Measurements from ENCODE around the gene CDH13.

Gene CDH13

GRCh38 chr16:82649766-82650165 is 23.0 kb downstream of the CDH13 start:
- H3K4me3 ChIP-seq (ENCODE audit: low read depth, low read length): no peak overlapping the region
- no peak for DNase-seq (ENCODE audit: low read depth)
- no peak for TF ChIP-seq CTCF (IDR thresholded peaks at IDR 0.05; ENCODE audit: control insufficient read depth, extremely low read depth, insufficient read depth)

DNA sequence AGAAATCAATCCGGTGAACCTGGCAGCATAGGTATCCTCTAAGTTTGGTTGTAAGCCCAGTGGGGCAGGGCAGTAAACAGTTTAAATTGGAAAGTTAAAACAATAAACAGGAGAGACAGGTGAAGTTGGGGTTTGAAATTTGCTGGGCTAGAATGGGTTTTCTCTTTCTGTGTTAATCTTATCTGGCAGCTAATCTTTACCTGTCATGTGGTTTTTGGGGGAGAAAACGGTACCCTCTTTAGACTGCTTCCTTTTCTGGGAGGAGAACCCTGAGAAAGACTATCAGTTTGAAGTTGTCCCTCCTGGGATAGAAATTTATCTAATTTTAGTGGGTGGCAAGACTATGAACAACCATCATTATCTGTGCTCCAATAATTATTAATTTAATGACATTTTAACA is 24.0 kb downstream of the CDH13 start:
- DNase-seq (ENCODE audit: low read depth): no peak
- no peak for TF ChIP-seq CTCF (IDR thresholded peaks at IDR 0.05; ENCODE audit: control insufficient read depth, extremely low read depth, insufficient read depth)
- no peak overlapping the region for H3K4me3 ChIP-seq (ENCODE audit: low read depth, low read length)

GRCh38 chr16:82651921-82652601 is 25.3 kb downstream of the CDH13 start:
- H3K4me3 ChIP-seq (ENCODE audit: low read depth, low read length): no peak overlapping the region
- no peak for DNase-seq (ENCODE audit: low read depth)
- TF ChIP-seq CTCF (IDR thresholded peaks at IDR 0.05; ENCODE audit: control insufficient read depth, extremely low read depth, insufficient read depth): no peak

- TF ChIP-seq CTCF (IDR thresholded peaks at IDR 0.05; ENCODE audit: control insufficient read depth, extremely low read depth, insufficient read depth): no peak
- H3K4me3 ChIP-seq (ENCODE audit: low read depth, low read length): no peak overlapping the region
- DNase-seq (ENCODE audit: low read depth): no peak
Observed at GRCh38 chr16:82652826-82653225, 26.1 kb downstream of the CDH13 start.

DNA sequence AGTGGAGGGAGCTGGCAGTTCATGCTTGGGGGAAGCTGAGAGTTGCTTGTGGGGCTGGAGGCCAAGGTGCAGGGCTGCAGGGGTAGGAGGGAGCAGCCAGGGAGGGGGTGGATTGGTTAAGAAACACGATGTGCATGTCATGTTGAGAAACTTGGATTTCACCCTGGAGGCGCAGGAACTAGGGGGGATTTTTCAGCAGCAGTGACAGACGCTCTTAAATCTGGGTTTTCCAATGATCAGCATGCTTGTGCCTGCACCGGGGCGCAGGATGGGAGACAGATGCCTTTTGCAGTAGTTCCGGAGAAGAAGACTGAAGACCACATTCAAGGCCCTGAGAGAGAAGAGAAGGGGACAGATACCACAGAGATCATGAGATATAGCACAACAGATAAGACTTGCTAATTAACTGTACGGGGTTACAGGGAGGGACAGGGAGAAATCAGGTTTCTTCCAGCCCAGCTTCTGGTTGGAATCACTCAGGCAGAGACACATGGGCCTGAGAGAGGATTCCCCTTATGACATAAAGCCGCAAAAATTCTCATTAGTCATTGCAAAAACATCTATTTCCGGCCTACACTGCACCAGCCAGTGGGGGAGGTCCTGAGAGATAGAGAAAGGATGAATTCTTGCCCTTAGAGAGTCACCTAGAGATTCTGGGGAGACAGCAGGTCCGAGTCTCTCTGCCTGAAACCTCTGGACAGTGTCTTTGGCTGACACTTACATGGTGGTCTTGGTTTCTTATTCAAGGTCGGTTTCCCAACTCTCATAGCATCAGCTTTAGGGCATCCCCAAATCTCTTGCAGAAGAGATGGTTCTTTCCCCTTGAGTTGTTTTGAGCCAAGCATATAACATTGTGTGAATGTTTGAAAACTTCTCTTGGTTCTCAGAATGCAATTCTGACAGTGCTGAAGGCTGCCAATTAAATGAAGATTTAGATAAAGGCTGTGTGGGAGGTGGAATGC is 27.1 kb downstream of the CDH13 start:
- H3K4me3 ChIP-seq (ENCODE audit: low read depth, low read length): no peak overlapping the region
- no peak for TF ChIP-seq CTCF (IDR thresholded peaks at IDR 0.05; ENCODE audit: control insufficient read depth, extremely low read depth, insufficient read depth)
- DNase-seq (ENCODE audit: low read depth): no peak

DNA sequence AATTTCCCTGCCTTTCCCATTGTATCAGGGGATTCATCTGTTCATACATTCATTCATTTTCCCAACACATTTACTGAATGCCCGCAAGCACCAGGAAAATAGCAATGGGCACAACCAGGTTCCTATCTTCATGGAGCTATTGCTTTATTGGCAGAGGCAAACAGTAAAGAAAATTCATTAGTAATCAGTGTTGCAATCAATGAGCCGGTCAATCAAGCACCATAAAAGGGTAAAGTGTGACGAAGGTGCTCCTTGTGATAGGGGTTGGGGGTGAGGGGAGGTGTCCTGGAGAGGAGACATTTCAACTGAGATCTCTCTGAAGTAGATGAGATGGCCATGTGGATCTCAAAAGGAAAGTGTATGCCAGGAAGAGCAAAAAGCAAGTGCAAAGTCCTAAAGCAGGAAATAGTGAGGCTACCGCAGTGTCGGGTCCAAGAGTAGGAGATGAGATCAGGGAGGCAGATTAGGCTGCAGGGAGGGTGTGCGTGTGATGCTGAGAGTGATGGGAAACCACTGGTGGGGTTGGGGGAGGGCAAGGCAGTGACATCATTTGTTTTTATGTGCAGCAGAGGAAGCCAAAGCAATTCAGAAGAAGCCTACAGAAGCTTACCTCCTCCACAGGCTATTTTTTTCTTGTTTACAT is 28.4 kb downstream of the CDH13 start:
- no peak for TF ChIP-seq CTCF (IDR thresholded peaks at IDR 0.05; ENCODE audit: control insufficient read depth, extremely low read depth, insufficient read depth)
- no peak for DNase-seq (ENCODE audit: low read depth)
- no peak overlapping the region for H3K4me3 ChIP-seq (ENCODE audit: low read depth, low read length)

All from LNCaP clone FGC (cell line).